Activated T-cell treated with anti-CD3 and anti-CD28 coated beads, Interleukin-2, amount 50 U/mL, for 72 hours (primary cell): ENCODE data around the gene HOXB5. TPM values are rescaled to one million over a fixed set of nuclear protein-coding genes. Genes with fewer than 3 reads are reported as not detected.

Source experiments
- ATAC-seq, 2 donors: fragments of 150-1000 bp; cut with Tn5 transposase; replicated peaks in 1 of 2; 2 replicates each; pipeline ENCODE4 v1.10.0; 2021; ENCODE audit warnings: moderate library complexity in 2 of 2, mild to moderate bottlenecking in 1 of 2
- DNase-seq, 2 donors: peaks; one replicate each; pipeline ENCODE4 v3.0.0; 2021 to 2022; ENCODE audit warnings: mixed read lengths in 1 of 2
- H3K27ac Mint-ChIP-seq: one replicate; pipeline ENCODE4 v1.8.0; 2022; ENCODE audit warnings: mild to moderate bottlenecking, moderate library complexity, mixed read lengths
- H3K27me3 Mint-ChIP-seq: one replicate; pipeline ENCODE4 v1.8.0; 2022; ENCODE audit warnings: low read depth, mixed read lengths
- H3K36me3 Mint-ChIP-seq, 2 donors: one replicate each; pipeline ENCODE4 v1.8.0; 2022; ENCODE audit warnings: mixed read lengths in 2 of 2, mild to moderate bottlenecking in 1 of 2; ENCODE audit not compliant: insufficient read depth in 2 of 2
- H3K4me1 Mint-ChIP-seq: one replicate; pipeline ENCODE4 v1.8.0; 2022; ENCODE audit warnings: low read depth, mixed read lengths
- H3K4me3 Mint-ChIP-seq, 2 donors: one replicate each; pipeline ENCODE4 v1.8.0; 2022; ENCODE audit warnings: mild to moderate bottlenecking in 2 of 2, mixed read lengths in 2 of 2, moderate library complexity in 2 of 2
- H3K9me3 Mint-ChIP-seq, 2 donors: one replicate each; pipeline ENCODE4 v1.8.0; 2022; ENCODE audit warnings: mixed read lengths in 2 of 2
- total RNA-seq, 2 donors: library from RNA; stranded (reverse); gene quantifications; one replicate each; pipeline ENCODE4 v1.2.3, GENCODE V29; 2022

Gene HOXB5
- total RNA-seq, 2 donors from 2014 or later, result not detected

- H3K4me1 Mint-ChIP-seq, result no peaks in the 10 kb centered on the region
- H3K36me3 Mint-ChIP-seq, result no peaks in the 10 kb centered on the region
- H3K27ac Mint-ChIP-seq, result no peak overlapping the region
- H3K27me3 Mint-ChIP-seq, result peaks cover 13% of the 10 kb centered on the region
- H3K9me3 Mint-ChIP-seq, result no peaks in the 10 kb centered on the region
- H3K4me3 Mint-ChIP-seq, result no peak overlapping the region
- ATAC-seq, result no peak
- no peak for DNase-seq
Observed at GRCh38 chr17:48562934-48563333, 30.6 kb downstream of the HOXB5 start.

- Mint-ChIP-seq H3K36me3 (no peaks in the 10 kb centered on the region), H3K9me3 (no peaks in the 10 kb centered on the region), H3K27me3 (peaks cover 13% of the 10 kb centered on the region), H3K4me1 (no peaks in the 10 kb centered on the region), H3K4me3 (no peak overlapping the region), H3K27ac (no peak overlapping the region)
- ATAC-seq (no peak), DNase-seq (no peak)
Observed at GRCh38 chr17:48561884-48562810, 31.4 kb downstream of the HOXB5 start.

- no peak overlapping the region for H3K4me3 Mint-ChIP-seq
- H3K36me3 Mint-ChIP-seq, result peaks cover 0 to 2% of the 10 kb centered on the region in 2 donors
- H3K9me3 Mint-ChIP-seq, result no peaks in the 10 kb centered on the region
- ATAC-seq (no peak), DNase-seq (no peak)
- no peak overlapping the region for H3K27ac Mint-ChIP-seq
- peaks cover 29% of the 10 kb centered on the region for H3K27me3 Mint-ChIP-seq
- peaks cover 4% of the 10 kb centered on the region for H3K4me1 Mint-ChIP-seq
Observed at GRCh38 chr17:48559840-48560817, 33.5 kb downstream of the HOXB5 start.

- peaks cover 29% of the 10 kb centered on the region for H3K27me3 Mint-ChIP-seq
- peaks cover 0 to 2% of the 10 kb centered on the region in 2 donors for H3K36me3 Mint-ChIP-seq
- H3K9me3 Mint-ChIP-seq, result no peaks in the 10 kb centered on the region
- H3K27ac Mint-ChIP-seq, result no peak overlapping the region
- no peak for ATAC-seq
- H3K4me1 Mint-ChIP-seq, result peaks cover 4% of the 10 kb centered on the region
- DNase-seq, result no peak
- H3K4me3 Mint-ChIP-seq, result no peak overlapping the region
Observed at GRCh38 chr17:48559122-48559839, 34.3 kb downstream of the HOXB5 start.

- DNase-seq (no peak), ATAC-seq (no peak)
- H3K27ac Mint-ChIP-seq, result no peak overlapping the region
Observed at GRCh38 chr17:48558831-48559121, 34.8 kb downstream of the HOXB5 start.

GRCh38 chr17:48558057-48558830, 35.3 kb downstream of the HOXB5 start:
- no peak overlapping the region for H3K4me3 Mint-ChIP-seq
- peaks cover 0 to 2% of the 10 kb centered on the region in 2 donors for H3K36me3 Mint-ChIP-seq
- H3K27me3 Mint-ChIP-seq, result peaks cover 23% of the 10 kb centered on the region
- DNase-seq (no peak), ATAC-seq (no peak)
- no peaks in the 10 kb centered on the region for H3K9me3 Mint-ChIP-seq
- H3K27ac Mint-ChIP-seq, result no peak overlapping the region
- H3K4me1 Mint-ChIP-seq, result peaks cover 4% of the 10 kb centered on the region

More at GRCh38 chr17:48558831-48559121, 34.8 kb downstream of the HOXB5 start:
- Mint-ChIP-seq H3K27me3 (peaks cover 28% of the 10 kb centered on the region), H3K9me3 (no peaks in the 10 kb centered on the region), H3K4me3 (no peak overlapping the region), H3K36me3 (peaks cover 0 to 2% of the 10 kb centered on the region in 2 donors), H3K4me1 (peaks cover 4% of the 10 kb centered on the region)

- Mint-ChIP-seq H3K27me3 (peaks cover 16% of the 10 kb centered on the region), H3K4me1 (peaks cover 4% of the 10 kb centered on the region), H3K36me3 (peaks cover 0 to 2% of the 10 kb centered on the region in 2 donors), H3K4me3 (peak overlapping the region; percentile 54 to 67), H3K9me3 (no peaks in the 10 kb centered on the region), H3K27ac (no peak overlapping the region)
- no peak for DNase-seq
- ATAC-seq, result no peak
Observed at GRCh38 chr17:48556576-48557401, 36.8 kb downstream of the HOXB5 start.

- Mint-ChIP-seq H3K36me3 (peaks cover 0 to 2% of the 10 kb centered on the region in 2 donors), H3K4me1 (peaks cover 4% of the 10 kb centered on the region), H3K27me3 (peaks cover 16% of the 10 kb centered on the region), H3K27ac (no peak overlapping the region), H3K9me3 (no peaks in the 10 kb centered on the region), H3K4me3 (peak overlapping the region; percentile 54 to 67)
- no peak for ATAC-seq
- no peak for DNase-seq
Observed at GRCh38 chr17:48556229-48556575, 37.4 kb downstream of the HOXB5 start.

GRCh38 chr17:48555258-48556228, 38.0 kb downstream of the HOXB5 start:
- H3K27ac Mint-ChIP-seq, result peak overlapping the region; percentile 79
- H3K4me3 Mint-ChIP-seq, result peak overlapping the region; percentile 82 to 92
- H3K36me3 Mint-ChIP-seq, result peaks cover 0 to 2% of the 10 kb centered on the region in 2 donors
- no peaks in the 10 kb centered on the region for H3K9me3 Mint-ChIP-seq
- peaks cover 16% of the 10 kb centered on the region for H3K27me3 Mint-ChIP-seq
- DNase-seq, result no peak
- peak; percentile 54 to 77 for ATAC-seq
- peaks cover 4% of the 10 kb centered on the region for H3K4me1 Mint-ChIP-seq

- Mint-ChIP-seq H3K27ac (peak overlapping the region; percentile 14), H3K4me3 (peak overlapping the region; percentile 82 to 92), H3K27me3 (peaks cover 16% of the 10 kb centered on the region), H3K9me3 (no peaks in the 10 kb centered on the region), H3K4me1 (peaks cover 4% of the 10 kb centered on the region), H3K36me3 (peaks cover 0 to 2% of the 10 kb centered on the region in 2 donors)
- no peak for DNase-seq
- no peak for ATAC-seq
Observed at GRCh38 chr17:48554412-48555257, 38.9 kb downstream of the HOXB5 start.
